Loucy (cell line): ENCODE results near the gene CACNA2D3.

Source experiments
- EZH2phosphoT487 ChIP-seq: fragments of 200-600 bp; IDR thresholded peaks from 2 replicates; pipeline ENCODE4 v1.6.1; 2018; ENCODE audit warnings: antibody characterized with exemption, mild to moderate bottlenecking, moderate library complexity, borderline replicate concordance
- TF ChIP-seq, protein P1 (sequence below): fragments of 200-600 bp; sonication (generic); conservative IDR thresholded peaks from 2 replicates; pipeline ENCODE4 v1.5.1; 2014; ENCODE audit warnings: mild to moderate bottlenecking, antibody characterized with exemption, low read length

DNA sequence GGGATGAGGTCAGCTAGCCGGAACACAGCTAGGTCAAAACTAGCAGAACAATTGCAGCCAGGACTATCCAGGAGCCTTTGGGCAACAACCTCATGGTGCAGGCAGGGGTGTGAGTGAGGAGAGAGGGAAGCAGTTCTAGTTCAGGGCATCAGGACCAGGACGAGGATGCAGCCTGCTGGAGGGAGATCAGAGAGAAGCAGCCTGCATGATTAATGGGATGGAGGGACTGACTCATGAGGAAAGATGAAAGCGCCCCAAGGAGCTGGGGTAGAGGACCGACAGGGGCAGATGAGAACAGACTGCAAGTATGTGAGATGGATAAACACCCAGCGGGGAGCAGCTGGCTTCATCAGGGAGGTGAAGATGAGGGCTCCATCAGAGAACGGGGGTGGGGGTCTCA is 843.4 kb downstream of the CACNA2D3 start:
- TF ChIP-seq EZH2phosphoT487, result no peak
- TF ChIP-seq, protein P1, sequence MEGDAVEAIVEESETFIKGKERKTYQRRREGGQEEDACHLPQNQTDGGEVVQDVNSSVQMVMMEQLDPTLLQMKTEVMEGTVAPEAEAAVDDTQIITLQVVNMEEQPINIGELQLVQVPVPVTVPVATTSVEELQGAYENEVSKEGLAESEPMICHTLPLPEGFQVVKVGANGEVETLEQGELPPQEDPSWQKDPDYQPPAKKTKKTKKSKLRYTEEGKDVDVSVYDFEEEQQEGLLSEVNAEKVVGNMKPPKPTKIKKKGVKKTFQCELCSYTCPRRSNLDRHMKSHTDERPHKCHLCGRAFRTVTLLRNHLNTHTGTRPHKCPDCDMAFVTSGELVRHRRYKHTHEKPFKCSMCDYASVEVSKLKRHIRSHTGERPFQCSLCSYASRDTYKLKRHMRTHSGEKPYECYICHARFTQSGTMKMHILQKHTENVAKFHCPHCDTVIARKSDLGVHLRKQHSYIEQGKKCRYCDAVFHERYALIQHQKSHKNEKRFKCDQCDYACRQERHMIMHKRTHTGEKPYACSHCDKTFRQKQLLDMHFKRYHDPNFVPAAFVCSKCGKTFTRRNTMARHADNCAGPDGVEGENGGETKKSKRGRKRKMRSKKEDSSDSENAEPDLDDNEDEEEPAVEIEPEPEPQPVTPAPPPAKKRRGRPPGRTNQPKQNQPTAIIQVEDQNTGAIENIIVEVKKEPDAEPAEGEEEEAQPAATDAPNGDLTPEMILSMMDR, result no peak
